Putamen (tissue), 1 donor: ENCODE results near the gene CSNK1D.

ENCODE experiments used
- DNase-seq: peaks from one replicate; pipeline ENCODE4 v3.0.0-alpha.2; 2016; ENCODE audit warnings: low spot score

The CSNK1D gene

GRCh38 chr17:82295472-82295814 is 21.9 kb upstream of the CSNK1D start:
- no peak for DNase-seq

- DNase-seq, result no peak
These were observed 20.7 kb upstream of the CSNK1D start for GRCh38 chr17:82294064-82294773.

GRCh38 chr17:82292251-82293154 is 19.0 kb upstream of the CSNK1D start:
- DNase-seq, result peak; percentile 97

GRCh38 chr17:82291582-82292250 is 18.2 kb upstream of the CSNK1D start:
- DNase-seq, result no peak

- DNase-seq, result no peak
These were observed 14.6 kb upstream of the CSNK1D start for GRCh38 chr17:82287868-82288801.

- DNase-seq, result no peak
These were observed 13.7 kb upstream of the CSNK1D start for GRCh38 chr17:82287013-82287867.

- no peak for DNase-seq
These were observed 11.6 kb upstream of the CSNK1D start for GRCh38 chr17:82285141-82285540.

GRCh38 chr17:82283208-82283749 is 9.8 kb upstream of the CSNK1D start:
- DNase-seq, result no peak

GRCh38 chr17:82282239-82283207 is 9.0 kb upstream of the CSNK1D start:
- no peak for DNase-seq

- no peak for DNase-seq
These were observed 8.2 kb upstream of the CSNK1D start for GRCh38 chr17:82281502-82282238.

- no peak for DNase-seq
These were observed 7.6 kb upstream of the CSNK1D start for GRCh38 chr17:82281076-82281475.

GRCh38 chr17:82280537-82280936 is 7.0 kb upstream of the CSNK1D start:
- DNase-seq, result no peak

- no peak for DNase-seq
These were observed 5.4 kb upstream of the CSNK1D start for GRCh38 chr17:82278786-82279391.

GRCh38 chr17:82278308-82278707 is 4.8 kb upstream of the CSNK1D start:
- no peak for DNase-seq

GRCh38 chr17:82277851-82278250 is 4.4 kb upstream of the CSNK1D start:
- no peak for DNase-seq

- DNase-seq, result no peak
These were observed 3.4 kb upstream of the CSNK1D start for GRCh38 chr17:82276938-82277337.

- DNase-seq, result no peak
These were observed 1.8 kb upstream of the CSNK1D start for GRCh38 chr17:82275326-82275725.
